Smooth muscle cell (in vitro differentiated cells): ENCODE data around the gene MAP3K21. TPM values are rescaled to one million over a fixed set of nuclear protein-coding genes. Genes with fewer than 3 reads are reported as not detected.

Experiments used
- DNase-seq: peaks from one replicate; lab custom pipeline; 2025; ENCODE audit not compliant: unreplicated experiment; lab: John Stamatoyannopoulos, UW
- H2AFZ ChIP-seq: fragments of 200-600 bp; sonication (generic); 2 replicates; pipeline ENCODE4 v1.6.0; 2016; ENCODE audit warnings: antibody characterized with exemption, low read depth, mild to moderate bottlenecking
- H3F3A ChIP-seq: fragments of 200-600 bp; sonication (generic); 2 replicates; pipeline ENCODE4 v1.6.0; 2017; ENCODE audit warnings: antibody characterized with exemption, low read depth
- H3K27ac ChIP-seq: fragments of 200-600 bp; sonication (generic); 2 replicates; pipeline ENCODE4 v1.5.1; 2016; ENCODE audit warnings: low read depth, mild to moderate bottlenecking
- H3K27me3 ChIP-seq: fragments of 200-600 bp; sonication (generic); 2 replicates; pipeline ENCODE4 v1.6.1; 2016; ENCODE audit warnings: low read depth, mild to moderate bottlenecking
- H3K36me3 ChIP-seq: fragments of 200-600 bp; sonication (generic); 2 replicates; pipeline ENCODE4 v1.5.1; 2016; ENCODE audit warnings: low read depth
- H3K4me1 ChIP-seq: fragments of 200-600 bp; sonication (generic); 2 replicates; pipeline ENCODE4 v1.5.1; 2016; ENCODE audit warnings: low read depth
- H3K4me2 ChIP-seq: fragments of 200-600 bp; sonication (generic); 2 replicates; pipeline ENCODE4 v1.6.0; 2016; ENCODE audit warnings: mild to moderate bottlenecking
- H3K4me3 ChIP-seq: fragments of 200-600 bp; sonication (generic); 2 replicates; pipeline ENCODE4 v1.5.1; 2016; ENCODE audit warnings: mild to moderate bottlenecking
- H3K79me2 ChIP-seq: fragments of 200-600 bp; sonication (generic); 2 replicates; pipeline ENCODE4 v1.6.0; 2016; ENCODE audit warnings: low read depth, mild to moderate bottlenecking
- H3K9ac ChIP-seq: fragments of 200-600 bp; sonication (generic); 2 replicates; pipeline ENCODE4 v1.6.0; 2016; ENCODE audit warnings: low read depth
- H3K9me3 ChIP-seq: fragments of 200-600 bp; sonication (generic); replicated peaks from 2 replicates; pipeline ENCODE4 v1.5.1; 2016; ENCODE audit warnings: low read depth
- H4K20me1 ChIP-seq: fragments of 200-600 bp; sonication (generic); 2 replicates; pipeline ENCODE4 v1.6.0; 2016; ENCODE audit warnings: low read depth
- WGBS: methylation state at CpG from one replicate; pipeline ENCODE4 v1.1.7; 2016; ENCODE audit warnings: low lambda C conversion rate; 5-methylcytosine and 5-hydroxymethylcytosine counted together
- polyA plus RNA-seq: library from polyadenylated mRNA; unstranded; fragments of >200 nt; fragmentation: Nextera tagmentation; extraction: Ambion mirVana; gene quantifications from 2 replicates; pipeline ENCODE4 v1.2.1, GENCODE V29; 2016
- total RNA-seq: library from RNA; depleted of rRNA; stranded (reverse); fragments of >200 nt; gene quantifications from 2 replicates; pipeline ENCODE4 v1.2.3, GENCODE V29; 2014
- TF ChIP-seq, protein P1 (sequence below): fragments of 200-600 bp; sonication (generic); IDR thresholded peaks from 2 replicates; pipeline ENCODE4 v1.5.1; 2017; ENCODE audit warnings: borderline replicate concordance, mild to moderate bottlenecking, antibody characterized with exemption; ENCODE audit not compliant: insufficient read depth, poor library complexity, severe bottlenecking

Gene MAP3K21
- total and polyA plus RNA-seq, 2 experiments from 2014 or later, result 0.40 to 2.4 TPM

DNA sequence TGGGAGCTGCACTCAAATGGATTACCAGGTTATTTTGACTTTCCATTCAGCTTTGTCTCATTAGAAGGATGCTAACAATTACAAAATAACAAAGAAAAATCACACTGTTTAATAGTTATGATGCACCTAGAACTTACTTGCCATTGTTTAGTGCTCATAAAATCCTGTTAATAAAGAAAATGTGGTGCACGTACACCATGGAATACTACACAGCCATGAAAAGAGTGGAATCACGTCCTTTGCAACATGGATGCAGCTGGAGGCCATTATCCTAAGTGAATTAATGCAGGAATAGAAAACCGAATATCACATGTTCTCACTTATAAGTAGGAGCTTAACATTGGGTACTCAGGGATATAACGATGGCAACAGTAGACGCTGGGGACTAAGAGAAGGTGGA is 19.8 kb downstream of the MAP3K21 start:
- H3F3A ChIP-seq, result no peaks in the 10 kb centered on the region
- WGBS, result 68% methylated on average over 5 of the region's 5 CpGs
- H3K4me1 ChIP-seq, result no peaks in the 10 kb centered on the region
- H3K79me2 ChIP-seq, result no peaks in the 10 kb centered on the region
- H3K9ac ChIP-seq, result no peak overlapping the region
- H3K27me3 ChIP-seq, result no peaks in the 10 kb centered on the region
- TF ChIP-seq, protein P1, sequence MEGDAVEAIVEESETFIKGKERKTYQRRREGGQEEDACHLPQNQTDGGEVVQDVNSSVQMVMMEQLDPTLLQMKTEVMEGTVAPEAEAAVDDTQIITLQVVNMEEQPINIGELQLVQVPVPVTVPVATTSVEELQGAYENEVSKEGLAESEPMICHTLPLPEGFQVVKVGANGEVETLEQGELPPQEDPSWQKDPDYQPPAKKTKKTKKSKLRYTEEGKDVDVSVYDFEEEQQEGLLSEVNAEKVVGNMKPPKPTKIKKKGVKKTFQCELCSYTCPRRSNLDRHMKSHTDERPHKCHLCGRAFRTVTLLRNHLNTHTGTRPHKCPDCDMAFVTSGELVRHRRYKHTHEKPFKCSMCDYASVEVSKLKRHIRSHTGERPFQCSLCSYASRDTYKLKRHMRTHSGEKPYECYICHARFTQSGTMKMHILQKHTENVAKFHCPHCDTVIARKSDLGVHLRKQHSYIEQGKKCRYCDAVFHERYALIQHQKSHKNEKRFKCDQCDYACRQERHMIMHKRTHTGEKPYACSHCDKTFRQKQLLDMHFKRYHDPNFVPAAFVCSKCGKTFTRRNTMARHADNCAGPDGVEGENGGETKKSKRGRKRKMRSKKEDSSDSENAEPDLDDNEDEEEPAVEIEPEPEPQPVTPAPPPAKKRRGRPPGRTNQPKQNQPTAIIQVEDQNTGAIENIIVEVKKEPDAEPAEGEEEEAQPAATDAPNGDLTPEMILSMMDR, result no peak
- no peak overlapping the region for H3K27ac ChIP-seq
- no peaks in the 10 kb centered on the region for H3K9me3 ChIP-seq
- H2AFZ ChIP-seq, result no peak overlapping the region
- H3K4me3 ChIP-seq, result no peak overlapping the region
- no peaks in the 10 kb centered on the region for H4K20me1 ChIP-seq
- no peak overlapping the region for H3K4me2 ChIP-seq
- no peaks in the 10 kb centered on the region for H3K36me3 ChIP-seq
- DNase-seq, result no peak

DNA sequence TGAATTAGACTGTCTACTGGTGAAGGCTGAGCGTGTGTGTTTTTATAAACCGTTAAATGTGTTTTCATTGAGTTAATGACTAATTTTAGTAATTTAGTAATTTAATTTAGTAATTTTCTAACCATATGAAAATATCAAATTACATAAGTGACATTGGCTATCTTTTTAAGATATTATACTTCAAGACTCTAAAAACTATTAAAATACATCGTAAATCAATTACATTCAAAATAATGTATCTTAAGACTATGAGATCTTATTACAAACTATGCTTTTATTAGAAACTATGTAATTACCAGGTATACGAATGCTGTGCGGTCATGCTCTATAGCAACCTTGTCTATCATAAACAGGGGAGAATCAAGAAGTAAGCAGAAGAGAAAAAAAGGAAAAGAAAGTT is 21.6 kb downstream of the MAP3K21 start:
- WGBS, result 86% methylated on average over 5 of the region's 5 CpGs
- no peak overlapping the region for H3K4me3 ChIP-seq
- H3K4me2 ChIP-seq, result no peak overlapping the region
- H3K79me2 ChIP-seq, result no peaks in the 10 kb centered on the region
- H3K9ac ChIP-seq, result no peak overlapping the region
- H3F3A ChIP-seq, result no peaks in the 10 kb centered on the region
- no peak for DNase-seq
- H2AFZ ChIP-seq, result no peak overlapping the region
- TF ChIP-seq, protein P1, result no peak
- no peaks in the 10 kb centered on the region for H4K20me1 ChIP-seq
- no peaks in the 10 kb centered on the region for H3K36me3 ChIP-seq
- no peaks in the 10 kb centered on the region for H3K4me1 ChIP-seq
- no peaks in the 10 kb centered on the region for H3K9me3 ChIP-seq
- no peaks in the 10 kb centered on the region for H3K27me3 ChIP-seq
- no peak overlapping the region for H3K27ac ChIP-seq

DNA sequence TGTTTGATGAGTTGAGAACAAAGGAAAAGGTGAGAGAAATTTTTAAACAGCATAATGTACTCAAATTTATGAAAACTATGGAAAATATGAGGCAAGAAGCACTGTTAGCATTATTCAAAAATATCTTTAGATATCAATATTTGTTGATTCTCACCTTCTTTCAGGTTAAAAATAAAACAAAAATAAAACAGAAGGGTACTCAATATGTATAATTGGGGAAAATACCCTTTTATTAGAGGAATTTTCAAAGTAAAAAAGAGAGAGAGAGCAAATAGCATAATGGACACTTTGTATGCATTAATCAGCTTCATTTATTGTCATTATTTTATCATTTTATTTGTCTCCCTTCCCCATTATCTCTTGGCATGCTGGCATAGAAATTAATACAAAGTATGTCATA is 27.5 kb downstream of the MAP3K21 start:
- H3K36me3 ChIP-seq, result no peaks in the 10 kb centered on the region
- no peak for DNase-seq
- no peak overlapping the region for H3K4me3 ChIP-seq
- H2AFZ ChIP-seq, result no peak overlapping the region
- H3K4me1 ChIP-seq, result no peaks in the 10 kb centered on the region
- H3K9ac ChIP-seq, result no peak overlapping the region
- no peaks in the 10 kb centered on the region for H3K9me3 ChIP-seq
- H3K4me2 ChIP-seq, result no peak overlapping the region
- H3K27ac ChIP-seq, result no peak overlapping the region
- H4K20me1 ChIP-seq, result no peaks in the 10 kb centered on the region
- no peaks in the 10 kb centered on the region for H3K79me2 ChIP-seq
- TF ChIP-seq, protein P1, result no peak
- H3F3A ChIP-seq, result no peaks in the 10 kb centered on the region
- no peaks in the 10 kb centered on the region for H3K27me3 ChIP-seq

DNA sequence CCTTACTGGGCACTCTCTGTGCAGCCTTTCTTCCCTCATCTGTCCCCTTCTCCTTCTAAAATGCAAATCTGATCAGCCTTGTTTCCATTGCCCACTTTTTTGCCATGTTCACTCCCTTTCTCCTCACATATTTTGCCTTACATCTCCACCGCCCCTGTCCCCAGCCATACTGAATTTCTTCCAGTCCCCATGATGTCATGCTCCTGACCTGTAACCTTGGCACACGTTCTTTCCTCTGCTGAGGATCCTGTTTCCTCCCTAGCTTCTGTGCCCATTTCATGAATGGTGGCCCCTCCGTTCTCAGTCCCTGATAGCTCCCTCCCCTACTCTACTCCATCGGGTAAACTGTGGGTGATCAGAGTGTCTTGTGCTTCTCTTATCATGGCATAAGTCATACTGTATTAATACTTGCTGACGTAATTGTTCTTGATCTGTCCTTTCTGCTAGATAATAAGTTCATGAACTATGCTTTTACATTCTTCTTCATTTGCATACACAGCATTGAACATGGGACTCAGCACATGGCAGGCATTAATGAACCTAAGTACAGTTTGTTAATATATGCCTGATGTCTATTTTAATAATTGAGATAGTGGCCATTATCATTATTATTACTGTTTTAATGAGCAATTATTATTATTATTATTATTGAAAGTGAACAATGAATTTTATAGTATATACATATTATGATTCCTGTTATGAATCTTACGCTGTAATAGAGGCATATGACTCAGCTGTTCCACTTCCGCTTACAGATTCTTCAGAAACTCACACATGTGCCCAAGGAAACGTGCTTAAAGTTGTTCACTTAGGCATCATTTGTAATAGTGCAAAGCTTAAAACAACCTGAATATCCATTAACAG is 28.5 kb downstream of the MAP3K21 start:
- H3K4me2 ChIP-seq, result no peak overlapping the region
- H3K27ac ChIP-seq, result no peak overlapping the region
- no peaks in the 10 kb centered on the region for H3K36me3 ChIP-seq
- no peaks in the 10 kb centered on the region for H3K9me3 ChIP-seq
- no peaks in the 10 kb centered on the region for H3K4me1 ChIP-seq
- no peaks in the 10 kb centered on the region for H4K20me1 ChIP-seq
- peaks cover under 1% of the 10 kb centered on the region for H3K27me3 ChIP-seq
- no peak overlapping the region for H2AFZ ChIP-seq
- H3K79me2 ChIP-seq, result no peaks in the 10 kb centered on the region
- WGBS, result 86% methylated on average over 8 of the region's 8 CpGs
- H3K4me3 ChIP-seq, result no peak overlapping the region
- H3F3A ChIP-seq, result no peaks in the 10 kb centered on the region
- no peak for DNase-seq
- H3K9ac ChIP-seq, result no peak overlapping the region
- TF ChIP-seq, protein P1, result no peak
